Lung (tissue), 12 donors: ENCODE data around the gene KIAA0319L. TPM values are rescaled to one million over a fixed set of nuclear protein-coding genes. Genes with fewer than 3 reads are reported as not detected.

Experiments
- ATAC-seq: fragments of 200-7000 bp; cut with Tn5 transposase; one replicate; pipeline ENCODE4 v1.9.1; 2020; ENCODE audit warnings: moderate number of reproducible peaks; ENCODE audit not compliant: insufficient read depth, low FRiP score
- DNase-seq, 3 donors: peaks; one replicate each; pipeline ENCODE4 v3.0.0-alpha.2; 2013 to 2017
- H3K27ac ChIP-seq, 2 donors: one replicate each; pipeline ENCODE4 v1.5.1; 2013; ENCODE audit warnings: mild to moderate bottlenecking in 2 of 2, moderate library complexity in 2 of 2, control low read depth in 1 of 2, inconsistent platforms in 1 of 2, low read depth in 1 of 2, low read length in 1 of 2
- H3K27me3 ChIP-seq, 3 donors: one replicate each; pipeline ENCODE4 v1.5.1; 2013; ENCODE audit warnings: low read length in 2 of 3; ENCODE audit not compliant: control insufficient read depth in 3 of 3, insufficient read depth in 3 of 3
- H3K36me3 ChIP-seq, 4 donors: one replicate each; pipeline ENCODE4 v1.5.1; 2013; ENCODE audit warnings: low read length in 4 of 4, mild to moderate bottlenecking in 1 of 4, moderate library complexity in 1 of 4; ENCODE audit not compliant: control insufficient read depth in 4 of 4, insufficient read depth in 4 of 4
- H3K4me1 ChIP-seq, 5 donors: one replicate each; pipeline ENCODE4 v1.5.1; 2013; ENCODE audit warnings: low read length in 5 of 5, mild to moderate bottlenecking in 2 of 5, moderate library complexity in 1 of 5; ENCODE audit not compliant: control insufficient read depth in 5 of 5, insufficient read depth in 5 of 5
- H3K4me3 ChIP-seq: one replicate; pipeline ENCODE4 v1.5.1; 2013; ENCODE audit warnings: mild to moderate bottlenecking, control low read depth, moderate library complexity
- H3K9ac ChIP-seq, 2 donors: one replicate each; pipeline ENCODE4 v1.5.1; 2013; ENCODE audit warnings: low read length in 2 of 2, control low read depth in 1 of 2; ENCODE audit not compliant: insufficient read depth in 1 of 2
- H3K9me3 ChIP-seq, 4 donors: one replicate each; pipeline ENCODE4 v1.5.1; 2013; ENCODE audit warnings: low read length in 3 of 4, mild to moderate bottlenecking in 1 of 4, moderate library complexity in 1 of 4; ENCODE audit not compliant: control insufficient read depth in 4 of 4, insufficient read depth in 3 of 4
- CTCF ChIP-seq: IDR thresholded peaks from 2 replicates; pipeline ENCODE4 v1.5.1; 2012; ENCODE audit warnings: mild to moderate bottlenecking; ENCODE audit errors: control extremely low read depth, extremely low read depth
- WGBS, 2 donors: extraction: QIAGEN DNeasy Blood & Tissue Kit; methylation state at CpG; one replicate each; pipeline ENCODE4 v1.1.7; 2013; 5-methylcytosine and 5-hydroxymethylcytosine counted together
- polyA plus RNA-seq, 2 donors: library from polyadenylated mRNA; stranded (reverse); fragments of 200-250 nt; gene quantifications; one replicate each; pipeline ENCODE4 v1.2.1, GENCODE V29; 2013
- total RNA-seq, 2 donors: library from RNA; depleted of rRNA in 1 of 2; stranded (reverse); fragments of >200 nt in 1 of 2; gene quantifications; one replicate each; pipeline ENCODE4 v1.2.1, GENCODE V29; 2014 to 2021
- donor health status: control.
- donor health status: control.
- donor health status: Bipolar disorder and iron deficiency.
- donor health status: healthy.
- donor health status: DM: yes; HTN: yes; CAD: no.

The KIAA0319L gene
- total and polyA plus RNA-seq, 4 donors: 20.3 to 121 (median 60.9) TPM

- ATAC-seq: no peak
- H3K27ac ChIP-seq: no peak overlapping the region
- no peak for DNase-seq
- no peaks in the 10 kb centered on the region for H3K27me3 ChIP-seq
- WGBS, 2 donors: 85 to 90% methylated on average over 4 of the region's 4 CpGs
- H3K9me3 ChIP-seq: no peaks in the 10 kb centered on the region
- peaks cover 22 to 45% (median 35%) of the 10 kb centered on the region in 4 donors for H3K36me3 ChIP-seq
- no peak for TF ChIP-seq CTCF
- no peaks in the 10 kb centered on the region for H3K4me1 ChIP-seq
- H3K9ac ChIP-seq: no peak overlapping the region
- H3K4me3 ChIP-seq: no peak overlapping the region
These were observed 46.7 kb upstream of the KIAA0319L start for GRCh38 chr1:35603941-35604340.

- Histone ChIP-seq H3K27me3 (no peaks in the 10 kb centered on the region), H3K9ac (no peak overlapping the region), H3K27ac (no peak overlapping the region), H3K36me3 (peaks cover 21 to 43% (median 33%) of the 10 kb centered on the region in 4 donors), H3K4me3 (no peak overlapping the region), H3K4me1 (no peaks in the 10 kb centered on the region), H3K9me3 (no peaks in the 10 kb centered on the region)
- 84 to 94% methylated on average over 3 of the region's 3 CpGs for WGBS, 2 donors
- ATAC-seq: no peak
- DNase-seq: no peak
- TF ChIP-seq CTCF: no peak
These were observed 46.3 kb upstream of the KIAA0319L start for GRCh38 chr1:35603468-35603867.

GRCh38 chr1:35600593-35600992 is 43.4 kb upstream of the KIAA0319L start:
- ATAC-seq (no peak), DNase-seq (no peak)
- Histone ChIP-seq H3K36me3 (peaks cover 15 to 29% (median 18%) of the 10 kb centered on the region in 4 donors), H3K27ac (no peak overlapping the region), H3K9ac (no peak overlapping the region), H3K4me3 (no peak overlapping the region), H3K4me1 (no peaks in the 10 kb centered on the region), H3K27me3 (no peaks in the 10 kb centered on the region), H3K9me3 (no peaks in the 10 kb centered on the region)
- TF ChIP-seq CTCF: no peak
- WGBS, 2 donors: 94 to 96% methylated on average over 3 of the region's 3 CpGs

- no peak for TF ChIP-seq CTCF
These were observed 42.2 kb upstream of the KIAA0319L start for GRCh38 chr1:35599411-35599810.

More at GRCh38 chr1:35599411-35599810, 42.2 kb upstream of the KIAA0319L start:
- Histone ChIP-seq H3K36me3 (peaks cover 15 to 20% (median 17%) of the 10 kb centered on the region in 4 donors), H3K27ac (no peak overlapping the region), H3K4me1 (no peaks in the 10 kb centered on the region), H3K4me3 (no peak overlapping the region), H3K9me3 (no peaks in the 10 kb centered on the region), H3K9ac (no peak overlapping the region), H3K27me3 (no peaks in the 10 kb centered on the region)
- ATAC-seq (no peak), DNase-seq (no peak)
- 89 to 90% methylated on average over 3 of the region's 3 CpGs for WGBS, 2 donors
